GM21528 (cell line): Measurements from ENCODE around the gene MAPKBP1.
"Not testable (repeated sequence)": the region's sequence is repeated elsewhere in the genome, so short reads cannot be mapped to it uniquely, and the experiment has no call there.

Experiments used
- ATAC-seq: cut with Tn5 transposase; IDR thresholded peaks from one replicate; pipeline ENCODE4 v1.9.1; 2021; ENCODE audit warnings: mild to moderate bottlenecking, moderate library complexity; ENCODE audit not compliant: unreplicated experiment, low FRiP score

MAPKBP1 gene

GRCh38 chr15:41774062-41774881 is at the start of gene MAPKBP1:
MAPKBP1 (plus strand) TSS chr15:41774484; CDS start chr15:41775276, 792 bp downstream.
- ATAC-seq: peak; percentile 77

GRCh38 chr15:41727143-41727542 is 47.1 kb upstream of the MAPKBP1 start:
- ATAC-seq: no peak

GRCh38 chr15:41728061-41728460 is 46.2 kb upstream of the MAPKBP1 start:
- ATAC-seq: not testable (repeated sequence)

- ATAC-seq: no peak
Observed at GRCh38 chr15:41730543-41730942, 43.7 kb upstream of the MAPKBP1 start.

- ATAC-seq: no peak
Observed at GRCh38 chr15:41732483-41732882, 41.8 kb upstream of the MAPKBP1 start.

- ATAC-seq: no peak
Observed at GRCh38 chr15:41734079-41734478, 40.2 kb upstream of the MAPKBP1 start.

GRCh38 chr15:41735046-41735445 is 39.2 kb upstream of the MAPKBP1 start:
- ATAC-seq: no peak

- ATAC-seq: not testable (repeated sequence)
Observed at GRCh38 chr15:41735492-41735891, 38.8 kb upstream of the MAPKBP1 start.

GRCh38 chr15:41746802-41747201 is 27.5 kb upstream of the MAPKBP1 start:
- no peak for ATAC-seq

- no peak for ATAC-seq
Observed at GRCh38 chr15:41756198-41756597, 18.1 kb upstream of the MAPKBP1 start.

- ATAC-seq: no peak
Observed at GRCh38 chr15:41772720-41773331, 1.5 kb upstream of the MAPKBP1 start.

GRCh38 chr15:41773332-41773728 is 954 bp upstream of the MAPKBP1 start:
- no peak for ATAC-seq

- ATAC-seq: peak; percentile 2
Observed at GRCh38 chr15:41773729-41774061, 589 bp upstream of the MAPKBP1 start.

- peak; percentile 21 for ATAC-seq
Observed at GRCh38 chr15:41774882-41775417, 666 bp downstream of the MAPKBP1 start.

- ATAC-seq: no peak
Observed at GRCh38 chr15:41775651-41776050, 1.4 kb downstream of the MAPKBP1 start.

GRCh38 chr15:41777421-41777973 is 3.2 kb downstream of the MAPKBP1 start:
- no peak for ATAC-seq

GRCh38 chr15:41778521-41778920 is 4.2 kb downstream of the MAPKBP1 start:
- no peak for ATAC-seq

- ATAC-seq: no peak
Observed at GRCh38 chr15:41779662-41780157, 5.4 kb downstream of the MAPKBP1 start.

- ATAC-seq: no peak
Observed at GRCh38 chr15:41780266-41780665, 6.0 kb downstream of the MAPKBP1 start.

- no peak for ATAC-seq
Observed at GRCh38 chr15:41780727-41781126, 6.4 kb downstream of the MAPKBP1 start.
